NOMO-1 (cell line): ENCODE results near the gene BCAS3.
A peak's percentile ranks its signal among the peaks of the same experiment; 100 is the strongest.

Source experiments
- DNase-seq, 2 experiments: peaks; one replicate each; lab custom pipeline; 2025; ENCODE audit not compliant: unreplicated experiment in 2 of 2; lab: John Stamatoyannopoulos, UW

Gene BCAS3

DNA sequence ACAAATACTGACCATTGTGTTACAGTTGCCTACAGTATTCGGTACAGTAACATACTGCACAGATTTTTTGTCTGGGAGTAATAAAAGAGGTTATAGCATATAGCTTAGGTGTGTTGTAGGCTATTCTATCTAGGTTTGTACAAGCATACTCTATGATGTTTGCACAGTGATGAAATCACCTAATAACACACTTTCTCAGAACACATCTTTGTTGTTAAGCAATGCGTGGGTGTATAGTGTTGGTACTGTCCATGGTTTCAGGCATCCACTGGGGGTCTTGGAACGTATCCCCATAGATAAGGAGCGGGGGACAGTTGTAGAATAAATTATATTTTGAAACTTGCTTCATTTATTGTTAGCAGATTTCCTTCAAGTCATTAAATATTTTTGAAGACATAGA lies 428.7 kb downstream of the BCAS3 start:
- DNase-seq, result no peak

DNA sequence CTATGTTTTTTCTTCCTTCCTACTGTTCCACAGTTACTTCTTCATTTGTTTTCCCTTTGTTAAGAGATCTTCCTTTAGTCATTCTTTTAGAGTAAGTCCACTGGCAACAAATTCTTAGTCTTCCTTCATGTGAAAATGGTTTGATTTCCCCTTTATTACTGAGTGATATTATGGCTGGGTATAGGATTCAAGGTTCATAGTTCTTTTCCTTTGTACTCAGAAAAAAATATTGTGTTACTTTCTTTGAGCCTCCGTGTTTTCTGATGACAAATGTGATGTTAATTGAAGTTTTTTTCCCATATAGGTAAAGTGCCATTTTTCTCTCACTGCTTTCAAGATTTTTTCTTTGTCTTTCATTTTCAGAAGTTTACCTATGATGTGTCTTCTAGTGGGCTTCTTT lies 438.9 kb downstream of the BCAS3 start:
- no peak for DNase-seq

DNA sequence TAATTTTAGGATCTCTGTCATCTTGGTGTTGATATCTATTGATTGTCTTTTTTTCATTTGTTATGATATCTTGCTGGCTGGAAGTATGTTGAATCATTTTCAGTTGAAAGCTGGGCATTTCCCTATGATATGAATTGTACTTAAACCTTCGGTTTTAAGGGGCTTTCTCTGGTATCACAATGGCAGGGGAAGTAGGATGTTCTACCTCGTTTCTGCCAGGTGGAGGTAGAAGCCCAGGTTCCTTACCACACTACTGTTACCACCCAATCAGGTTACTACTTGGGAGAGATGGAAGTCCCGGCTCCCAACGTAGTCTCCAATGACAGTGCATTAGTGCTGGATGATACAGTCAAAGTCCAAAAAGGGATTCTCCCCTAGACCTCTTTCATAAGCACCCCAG lies 440.3 kb downstream of the BCAS3 start:
- DNase-seq, result no peak

DNA sequence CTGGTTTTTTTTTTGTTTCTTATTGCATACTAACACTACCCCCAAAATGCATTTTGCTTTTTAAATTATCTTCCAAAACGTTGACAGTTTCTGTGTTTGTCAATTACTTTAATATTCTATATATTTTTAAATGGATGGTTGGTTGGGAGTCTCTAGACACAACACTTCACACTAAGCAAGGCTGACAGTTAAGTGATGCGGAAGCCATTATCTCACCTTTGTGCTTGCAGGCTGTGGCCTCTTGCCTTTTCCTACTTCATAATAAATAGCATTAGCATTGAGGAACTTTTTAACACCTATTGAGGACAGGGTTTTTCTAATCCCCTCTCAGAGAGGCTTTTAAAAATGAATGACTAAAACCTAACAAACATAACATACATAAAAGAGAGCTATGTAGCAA lies 441.2 kb downstream of the BCAS3 start:
- DNase-seq, result no peak

DNA sequence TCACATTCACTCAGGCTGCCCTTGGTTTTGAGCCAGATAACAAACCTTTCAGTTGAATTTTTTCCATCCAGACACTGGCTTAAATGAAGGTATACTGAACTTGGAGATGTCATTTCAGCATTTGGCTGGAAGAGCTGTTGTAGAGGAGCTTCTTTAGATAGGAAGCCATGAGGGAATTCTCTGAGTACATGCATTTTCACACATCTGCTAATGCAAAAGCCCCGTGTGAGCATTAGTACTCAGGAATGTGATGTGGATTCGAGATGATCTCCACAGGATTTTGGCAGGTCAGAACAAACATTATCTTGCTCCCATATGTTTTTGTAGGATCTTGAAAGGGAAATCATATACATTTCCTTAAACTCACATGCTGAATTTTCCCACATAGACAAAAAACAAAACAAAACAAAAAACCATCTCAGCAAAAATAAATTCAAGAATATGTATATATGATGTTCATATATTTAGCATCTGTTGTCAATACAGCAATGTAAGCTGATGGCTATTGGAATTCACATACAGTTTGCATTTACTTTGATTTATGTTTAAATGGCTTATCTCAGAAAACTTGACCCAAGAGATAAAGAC lies 444.8 kb downstream of the BCAS3 start:
- no peak for DNase-seq

DNA sequence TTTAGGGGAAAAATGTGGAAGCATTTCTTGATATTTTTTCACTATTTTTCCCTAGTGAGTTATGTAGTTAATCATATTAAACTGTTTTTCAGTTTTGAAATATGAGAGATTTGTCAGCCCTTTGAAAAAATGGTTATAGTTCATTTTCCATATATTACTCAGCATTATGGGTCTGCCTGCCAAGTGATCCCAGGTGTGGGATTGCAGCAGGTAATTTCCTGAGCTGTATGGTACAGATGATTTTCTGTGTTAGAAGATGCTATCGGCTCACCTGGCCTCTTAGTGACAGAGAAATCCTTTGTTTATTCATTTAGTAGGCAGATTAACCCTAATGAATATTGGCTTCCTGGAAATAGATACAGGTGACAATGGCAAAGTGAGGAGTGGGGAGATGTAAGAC lies 446.9 kb downstream of the BCAS3 start:
- no peak for DNase-seq

DNA sequence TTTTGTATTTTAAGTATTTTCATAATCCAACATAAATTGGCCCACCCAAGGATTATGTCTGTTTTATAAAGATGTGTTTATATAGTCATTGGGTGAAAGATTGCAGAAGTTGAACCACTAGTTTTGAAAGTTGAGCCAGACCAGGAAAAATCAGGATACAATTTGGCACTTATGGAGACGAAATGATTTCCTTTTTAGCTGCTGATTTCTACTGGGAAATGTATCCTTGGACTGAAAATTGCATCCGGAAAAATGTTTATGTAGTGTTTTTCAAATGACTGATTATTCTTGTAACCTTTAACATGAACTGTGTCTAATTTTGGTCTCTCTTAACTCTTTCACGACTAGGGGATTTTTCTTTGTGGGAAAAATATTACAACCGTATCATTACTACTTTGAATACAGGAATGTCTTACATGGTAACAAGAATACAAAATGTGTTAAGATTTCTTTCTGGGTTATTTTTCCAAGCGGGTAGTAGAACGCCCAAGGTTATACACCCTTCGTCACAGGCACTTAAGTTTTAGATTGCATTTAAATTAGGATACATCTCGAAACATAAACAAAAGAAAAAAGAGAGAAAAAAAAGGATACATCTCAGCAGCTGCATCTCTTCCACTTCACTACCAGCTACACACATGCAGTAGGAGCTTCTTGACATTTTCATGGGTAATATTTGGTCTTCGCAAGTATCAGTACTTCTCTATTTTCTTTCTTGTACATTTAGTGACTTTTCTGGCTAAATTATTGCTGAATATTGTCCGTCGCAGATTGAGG lies 449.0 kb downstream of the BCAS3 start:
- DNase-seq, result no peak

DNA sequence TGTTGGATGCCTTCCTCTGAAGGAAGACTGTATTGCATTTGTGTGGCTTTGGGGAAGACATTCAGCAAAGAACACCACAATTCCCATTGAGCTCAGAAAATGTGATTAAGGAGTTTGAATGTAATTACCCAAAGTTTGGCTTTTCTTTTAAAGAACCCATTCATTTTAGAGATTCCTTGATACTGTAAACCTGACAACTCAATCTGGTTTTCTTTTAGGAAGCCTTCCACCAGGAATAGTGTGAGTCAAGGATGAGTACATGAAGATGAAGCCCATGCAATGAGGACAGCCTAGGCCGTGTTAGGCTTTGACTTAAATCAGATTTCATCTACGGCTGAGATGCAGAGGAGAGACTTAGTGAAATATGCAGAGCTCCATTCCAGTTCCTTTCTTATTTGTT lies 450.3 kb downstream of the BCAS3 start:
- DNase-seq, result no peak

DNA sequence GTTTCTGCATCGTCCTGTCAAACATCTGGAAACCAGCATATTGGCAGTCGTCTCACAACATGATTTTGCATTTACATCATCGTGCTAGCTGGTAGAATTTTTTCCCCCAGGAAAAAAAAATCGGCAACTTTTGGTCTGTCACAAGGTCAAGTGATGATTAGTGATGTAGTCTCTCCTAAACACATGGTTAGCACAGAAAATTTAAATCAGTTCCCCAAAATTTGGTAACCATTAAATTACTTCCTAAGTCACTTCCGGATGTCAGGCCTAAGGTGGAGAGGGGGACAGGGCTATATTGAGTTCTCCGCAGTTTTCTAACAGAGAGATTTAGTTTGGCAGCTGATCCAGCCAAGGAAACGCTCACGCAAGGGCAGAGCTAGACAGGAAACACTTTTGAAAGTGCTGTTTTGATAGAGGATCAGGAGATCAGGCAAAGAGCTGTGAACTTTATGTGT lies 451.0 kb downstream of the BCAS3 start:
- peak; percentile 47 to 52 for DNase-seq

DNA sequence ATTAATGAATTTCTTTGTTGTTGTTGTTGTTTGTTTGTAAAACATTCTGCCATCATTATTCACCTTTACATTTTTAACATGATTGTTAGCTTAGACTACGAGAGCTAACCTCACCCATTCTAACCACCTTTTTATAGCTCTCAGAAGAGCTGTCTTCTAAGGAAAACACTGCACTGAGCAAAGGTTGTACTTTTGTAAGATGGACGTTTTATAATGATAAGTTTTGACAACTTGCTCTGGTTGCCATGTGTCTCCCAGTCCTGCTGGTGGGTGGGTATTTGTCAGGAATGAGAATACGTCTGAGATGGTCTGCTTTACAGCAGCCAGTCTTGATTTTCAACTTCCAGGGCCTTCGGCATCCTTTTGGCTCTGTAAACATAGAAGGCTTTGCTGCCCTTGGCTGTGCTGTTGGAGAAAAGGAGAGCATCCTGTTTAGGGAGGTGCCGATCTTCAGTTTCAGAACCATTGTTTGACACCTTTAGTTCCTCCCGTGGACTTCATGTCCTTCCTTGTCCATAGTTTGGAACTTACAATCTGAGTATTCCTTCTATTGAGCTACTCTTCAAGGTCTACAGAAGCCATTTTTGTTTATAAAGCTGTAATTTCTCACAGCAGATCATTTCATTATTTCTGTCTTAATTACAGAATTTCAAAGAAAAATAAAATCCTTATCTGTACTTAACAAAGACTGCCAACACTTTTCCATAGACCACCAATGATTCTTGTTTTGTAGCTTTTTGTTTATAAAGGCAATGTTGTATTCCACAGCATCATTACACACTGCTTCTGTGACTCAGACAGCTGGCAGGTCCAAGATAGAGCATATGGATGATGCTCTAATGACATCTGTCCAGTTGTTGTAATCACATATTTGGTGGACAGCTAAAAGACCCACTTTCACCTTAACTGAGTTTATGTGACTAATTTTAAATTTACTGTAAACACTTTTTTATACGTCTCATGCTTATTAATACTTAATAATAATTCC lies 451.9 kb downstream of the BCAS3 start:
- DNase-seq, result no peak

DNA sequence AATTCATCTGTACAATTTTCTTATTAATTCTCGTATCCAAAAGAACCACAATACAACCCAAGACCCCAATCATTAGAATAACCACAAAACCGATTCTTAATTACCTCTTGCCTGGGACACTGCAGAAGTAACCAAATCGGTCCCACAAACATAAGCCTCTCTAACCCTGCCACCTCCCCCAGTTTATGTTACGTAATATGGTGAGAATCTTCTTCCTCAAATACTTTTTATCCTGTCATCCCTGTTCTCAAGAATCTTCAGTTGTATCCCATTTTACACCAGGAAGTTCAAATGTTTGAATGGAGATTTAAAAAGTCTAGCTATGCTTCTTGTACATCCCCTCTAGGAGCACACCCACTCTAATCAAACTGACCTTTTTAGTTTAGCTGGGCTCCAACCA lies 452.7 kb downstream of the BCAS3 start:
- peak; percentile 9 to 37 for DNase-seq

DNA sequence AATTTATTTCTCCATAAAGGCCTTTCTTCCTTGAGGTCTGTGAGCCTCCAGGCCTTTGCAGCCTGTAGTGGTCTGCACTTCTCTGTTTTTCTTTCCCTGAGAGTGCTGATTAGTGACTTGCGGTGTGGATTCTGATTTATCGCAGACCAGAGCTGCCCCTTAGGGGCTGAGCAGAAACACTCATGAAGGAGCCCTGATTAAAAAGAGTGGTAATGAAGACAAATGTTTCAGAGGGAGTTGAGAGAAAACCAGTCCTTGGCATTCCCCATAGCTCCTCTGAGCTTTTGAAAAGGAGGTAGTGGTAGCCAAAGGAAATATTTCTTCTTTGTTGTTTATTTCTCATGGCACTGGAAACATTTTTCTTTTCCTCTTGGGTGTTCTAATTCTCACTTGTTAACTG lies 453.9 kb downstream of the BCAS3 start:
- DNase-seq, result no peak

DNA sequence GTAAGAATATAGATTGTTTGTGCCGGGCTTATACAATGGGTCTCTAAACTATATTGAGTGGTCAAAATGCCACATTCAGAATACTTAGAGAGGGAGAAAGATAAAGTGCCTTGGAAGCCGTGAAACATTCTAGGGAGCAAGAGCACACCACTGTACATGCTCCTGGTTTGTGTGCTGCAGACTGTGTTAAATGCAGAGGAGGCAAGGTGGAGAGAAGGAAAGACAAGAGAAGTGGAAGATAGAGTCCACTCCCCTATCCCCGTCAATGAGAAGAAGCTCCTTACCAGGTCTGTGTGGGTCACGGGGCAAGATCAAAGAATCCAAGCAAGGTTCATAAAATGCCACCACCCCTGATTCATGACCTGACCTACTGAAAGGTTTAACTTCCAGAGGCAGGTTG lies 454.9 kb downstream of the BCAS3 start:
- DNase-seq, result no peak

DNA sequence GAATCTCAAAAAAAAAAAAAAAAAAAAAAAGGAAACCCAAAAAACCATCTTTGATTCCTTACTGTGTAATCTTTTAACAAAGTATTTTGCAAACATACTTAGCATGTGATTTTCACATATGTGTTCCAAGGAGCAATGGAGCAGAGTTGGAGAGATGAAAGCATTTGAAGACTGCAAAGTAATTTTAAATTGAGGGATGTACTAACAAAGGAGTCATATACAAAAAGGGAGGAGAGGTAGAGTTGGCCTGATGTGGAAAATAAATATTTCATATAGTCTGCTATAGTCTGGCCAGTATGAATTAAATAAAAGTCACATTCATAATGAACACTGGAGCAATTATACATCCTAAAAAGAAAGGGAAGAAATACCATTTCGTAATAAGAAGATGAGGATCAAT lies 456.2 kb downstream of the BCAS3 start:
- DNase-seq, result no peak

DNA sequence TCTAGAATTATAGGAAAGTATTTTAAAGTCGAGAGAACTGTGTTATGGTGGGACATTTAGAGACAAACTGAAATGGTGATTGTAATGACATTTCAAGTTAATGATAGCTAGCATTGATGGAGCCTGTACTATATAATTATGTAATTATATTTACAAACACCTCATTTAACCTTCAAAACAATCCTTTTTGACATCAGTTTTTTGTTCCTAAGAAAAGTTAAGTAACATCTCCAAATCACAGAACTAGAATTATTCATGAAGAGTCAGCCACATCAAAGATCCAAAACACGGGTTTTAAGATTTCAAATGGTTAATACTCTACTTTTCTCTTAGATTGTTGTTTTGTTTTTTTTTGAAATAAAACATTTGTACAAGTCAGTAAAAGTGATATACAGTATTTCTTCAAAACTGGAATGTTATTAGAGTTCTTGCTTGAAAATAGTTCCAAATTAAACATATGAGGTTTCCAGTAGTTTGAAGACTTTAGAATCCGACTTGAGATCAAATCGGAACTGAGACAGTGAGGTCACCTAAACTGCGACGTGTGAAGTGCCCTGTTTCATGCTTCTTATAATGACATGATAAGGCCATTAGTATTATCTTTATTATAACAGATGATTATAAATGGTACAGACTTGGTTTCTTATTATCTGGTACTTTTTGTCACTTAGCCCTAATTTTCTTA lies 457.0 kb downstream of the BCAS3 start:
- DNase-seq, result no peak

DNA sequence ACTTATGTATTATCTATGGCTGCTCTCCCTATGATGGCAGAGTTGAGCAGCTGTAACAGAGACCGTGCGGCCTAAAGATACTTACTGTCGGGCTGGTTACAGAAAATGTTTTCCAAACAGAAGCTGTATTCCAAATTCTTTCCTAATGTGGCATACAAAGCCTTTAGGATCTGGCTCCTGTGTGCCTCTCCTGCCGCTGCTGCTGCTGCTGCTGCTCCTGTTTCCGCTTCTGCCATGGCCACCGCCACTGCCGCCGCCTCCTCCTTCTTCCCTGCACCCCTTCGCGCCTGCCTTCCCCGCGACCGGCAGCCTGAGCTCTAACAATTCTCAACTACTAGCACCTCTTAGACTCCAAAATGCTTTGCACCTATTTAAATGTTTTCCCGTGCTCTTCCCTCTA lies 458.1 kb downstream of the BCAS3 start:
- no peak for DNase-seq

DNA sequence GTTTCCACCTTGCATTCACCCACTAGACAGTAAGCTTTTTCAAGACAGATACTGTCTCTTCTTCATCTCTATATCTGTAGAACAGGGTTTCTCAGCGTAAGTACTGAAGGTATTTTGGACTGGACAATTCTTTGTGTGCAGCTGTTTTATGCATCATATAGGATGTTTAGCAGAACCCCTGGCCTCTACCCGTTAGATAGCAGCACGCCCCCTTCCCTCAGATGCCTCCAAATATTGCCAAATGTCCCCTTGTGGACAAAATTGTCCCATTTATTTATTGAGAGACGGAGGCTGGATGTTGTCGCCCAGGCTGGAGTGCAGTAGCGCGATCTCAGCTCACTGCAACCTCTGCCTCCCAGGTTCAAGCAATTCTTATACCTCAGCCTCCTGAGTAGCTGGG lies 458.6 kb downstream of the BCAS3 start:
- DNase-seq, result no peak

DNA sequence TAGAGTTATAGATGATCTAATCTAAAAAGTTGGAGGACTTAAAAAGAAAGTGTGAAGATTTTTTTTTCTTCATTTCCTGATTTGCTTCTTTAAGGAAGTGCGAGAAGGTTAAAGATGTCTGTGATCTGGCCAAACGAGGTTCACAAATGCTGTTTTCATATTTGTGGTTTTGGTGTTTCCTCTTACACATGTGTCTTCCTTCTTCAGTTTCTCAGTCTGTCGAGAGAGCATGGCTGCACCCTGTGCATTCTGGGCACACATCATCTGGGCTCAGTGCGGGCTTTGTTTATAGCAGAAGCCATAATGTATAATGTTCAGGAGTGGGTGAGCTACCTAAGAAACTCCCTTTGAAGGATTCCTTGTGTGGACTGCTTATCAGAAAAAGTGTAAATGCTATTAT lies 461.6 kb downstream of the BCAS3 start:
- DNase-seq, result peak; percentile 83 to 96

DNA sequence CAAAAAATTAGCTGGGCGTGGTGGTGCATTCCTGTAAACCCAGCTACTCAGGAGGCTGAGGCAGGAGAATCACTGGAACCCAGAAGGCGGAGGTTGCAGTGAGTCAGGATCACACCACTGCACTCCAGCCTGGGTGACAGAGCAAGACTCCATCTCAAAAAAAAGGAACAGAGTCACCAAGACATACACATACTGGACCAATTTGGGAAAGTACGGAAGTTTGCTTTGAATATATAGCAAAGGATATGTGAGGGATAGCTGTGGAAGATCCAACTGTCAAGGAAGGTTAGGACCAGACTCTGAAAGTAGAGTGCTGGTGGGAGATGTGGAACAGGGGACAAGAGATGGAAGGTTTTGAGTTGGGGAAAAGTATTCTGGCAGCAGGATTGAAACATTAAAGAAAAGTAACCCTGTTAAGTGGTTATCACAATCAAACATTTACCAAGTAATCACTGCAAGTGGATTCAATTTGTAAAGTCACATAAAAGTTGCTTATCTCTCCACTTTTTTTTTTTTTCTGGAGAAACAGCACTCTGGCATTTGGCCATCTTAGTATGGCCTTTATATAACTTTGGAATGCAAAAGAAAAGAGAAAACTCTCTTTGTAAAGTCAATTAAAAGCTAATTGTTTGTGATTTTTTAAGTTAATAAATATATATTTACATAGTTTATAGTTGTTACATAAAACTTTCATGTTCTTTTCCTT lies 462.6 kb downstream of the BCAS3 start:
- no peak for DNase-seq

DNA sequence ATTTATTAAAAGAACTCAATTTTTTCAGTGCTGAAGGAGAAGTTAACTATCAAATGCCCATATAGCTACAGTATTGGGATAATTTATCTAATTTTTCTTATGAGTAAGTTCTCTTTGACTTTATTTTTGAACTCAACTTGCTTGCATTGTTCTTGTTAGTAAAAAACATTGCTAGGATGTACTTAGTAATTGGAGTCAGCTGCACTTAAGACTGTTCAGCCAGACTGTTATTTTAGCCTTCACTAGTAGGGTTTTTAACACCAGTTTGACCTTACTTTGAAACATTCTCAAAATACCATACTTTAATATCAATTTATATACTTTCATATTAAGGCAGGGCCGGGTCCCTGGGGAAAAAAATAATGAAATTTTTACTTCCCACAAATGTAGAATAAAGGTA lies 465.4 kb downstream of the BCAS3 start:
- DNase-seq, result no peak
